ENCODE data around the gene COG3. TPM values are rescaled to one million over a fixed set of nuclear protein-coding genes. Genes with fewer than 3 reads are reported as not detected.

COG3 gene
- total and polyA plus RNA-seq, 2 donors (not counting 1 experiment from before 2014, with no cell fraction given): 24.0 to 37.5 TPM

DNA sequence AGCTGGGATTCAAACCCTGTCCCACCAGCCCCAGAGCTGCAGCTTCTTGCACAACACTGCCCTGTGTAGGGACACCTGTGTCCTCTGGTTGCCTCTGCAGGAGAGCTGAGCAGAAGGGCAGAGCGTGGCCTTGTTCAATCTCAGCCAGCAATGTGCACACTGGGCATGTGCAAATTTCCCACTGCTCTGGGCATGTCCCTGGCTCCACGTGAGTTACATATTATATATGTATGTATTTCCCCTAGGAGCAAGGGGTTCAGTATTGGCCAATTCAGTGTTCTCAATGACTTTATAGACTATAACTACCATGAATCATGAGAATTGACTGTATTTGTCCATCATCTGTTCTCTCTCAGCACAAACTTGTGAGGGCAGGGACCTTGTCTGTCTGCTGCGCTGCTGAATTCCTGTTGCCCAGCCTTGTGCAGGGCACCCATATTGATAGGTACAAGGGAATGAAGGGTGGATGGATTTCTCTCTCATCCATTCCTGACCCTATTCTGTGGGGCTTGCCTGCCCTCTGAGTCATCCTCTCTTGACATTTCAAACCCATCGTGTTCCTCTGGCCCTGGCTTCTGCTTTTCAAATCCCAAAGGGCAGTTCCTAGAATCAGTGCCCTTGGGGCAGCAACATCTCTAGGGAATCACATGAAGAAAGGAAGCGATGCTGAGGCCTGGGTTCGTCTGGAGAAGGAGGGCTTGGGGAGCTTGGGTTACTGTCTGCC, 81.1 kb downstream of the COG3 start:
- no peaks in the 10 kb centered on the region for H3K4me1 ChIP-seq (ENCODE audit: control insufficient read depth, extremely low read depth, insufficient read depth, low read length)
- no peaks in the 10 kb centered on the region for H3K9me3 ChIP-seq (ENCODE audit: control insufficient read depth, insufficient read depth, low read depth, low read length)
- no peaks in the 10 kb centered on the region for H4K20me1 ChIP-seq (ENCODE audit: control insufficient read depth, extremely low read depth, insufficient read depth, low read length)
- no peak for TF ChIP-seq EZH2 (IDR thresholded peaks at IDR 0.05; ENCODE audit: low read length, missing control alignments)
- TF ChIP-seq, protein P1, sequence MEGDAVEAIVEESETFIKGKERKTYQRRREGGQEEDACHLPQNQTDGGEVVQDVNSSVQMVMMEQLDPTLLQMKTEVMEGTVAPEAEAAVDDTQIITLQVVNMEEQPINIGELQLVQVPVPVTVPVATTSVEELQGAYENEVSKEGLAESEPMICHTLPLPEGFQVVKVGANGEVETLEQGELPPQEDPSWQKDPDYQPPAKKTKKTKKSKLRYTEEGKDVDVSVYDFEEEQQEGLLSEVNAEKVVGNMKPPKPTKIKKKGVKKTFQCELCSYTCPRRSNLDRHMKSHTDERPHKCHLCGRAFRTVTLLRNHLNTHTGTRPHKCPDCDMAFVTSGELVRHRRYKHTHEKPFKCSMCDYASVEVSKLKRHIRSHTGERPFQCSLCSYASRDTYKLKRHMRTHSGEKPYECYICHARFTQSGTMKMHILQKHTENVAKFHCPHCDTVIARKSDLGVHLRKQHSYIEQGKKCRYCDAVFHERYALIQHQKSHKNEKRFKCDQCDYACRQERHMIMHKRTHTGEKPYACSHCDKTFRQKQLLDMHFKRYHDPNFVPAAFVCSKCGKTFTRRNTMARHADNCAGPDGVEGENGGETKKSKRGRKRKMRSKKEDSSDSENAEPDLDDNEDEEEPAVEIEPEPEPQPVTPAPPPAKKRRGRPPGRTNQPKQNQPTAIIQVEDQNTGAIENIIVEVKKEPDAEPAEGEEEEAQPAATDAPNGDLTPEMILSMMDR (conservative IDR thresholded peaks at IDR 0.05 in 1 of 2, IDR thresholded peaks at IDR 0.05 in 1 of 2; ENCODE audit: low read depth in 1 of 2, low read length in 2 of 2): no peak
- no peak overlapping the region for H3K9ac ChIP-seq (ENCODE audit: insufficient read depth, low read length)
- H3K36me3 ChIP-seq (ENCODE audit: control insufficient read depth, insufficient read depth, low read length): no peaks in the 10 kb centered on the region
- H2AFZ ChIP-seq (ENCODE audit: low read length): no peak overlapping the region
- H3K27ac ChIP-seq (ENCODE audit: insufficient read depth, low read length): no peak overlapping the region
- H3K79me2 ChIP-seq (ENCODE audit: control insufficient read depth, insufficient read depth, low read length): no peaks in the 10 kb centered on the region
- H3K27me3 ChIP-seq (ENCODE audit: control insufficient read depth, insufficient read depth, low read length): peaks cover 2% of the 10 kb centered on the region
- H3K4me3 ChIP-seq (replicated peaks in 1 of 4; ENCODE audit: control extremely low read depth in 1 of 4, insufficient read depth in 1 of 4, low read depth in 3 of 4, low read length in 4 of 4): no peak overlapping the region
- no peak overlapping the region for H3K4me2 ChIP-seq (ENCODE audit: extremely low read depth, insufficient read depth, low read length)
- DNase-seq (ENCODE audit: low read depth in 2 of 2): no peak

DNA sequence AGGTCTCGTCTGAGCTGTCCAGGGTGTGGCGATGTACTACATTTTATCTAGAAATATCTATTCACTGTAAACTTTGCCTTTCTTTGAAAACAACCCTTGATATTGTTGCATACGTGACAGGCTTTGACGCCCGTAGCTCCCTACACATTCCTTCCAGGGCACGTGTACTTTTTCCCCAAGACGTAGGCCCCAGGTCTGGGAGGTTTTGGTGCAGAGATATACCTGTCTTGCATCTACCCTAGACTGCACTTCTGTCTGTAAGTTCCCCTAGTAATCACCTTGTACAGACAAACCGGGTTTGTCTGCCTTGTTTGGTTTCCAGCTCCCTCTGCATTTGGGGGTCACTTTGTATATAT, 81.6 kb downstream of the COG3 start:
- no peaks in the 10 kb centered on the region for H3K36me3 ChIP-seq (ENCODE audit: control insufficient read depth, insufficient read depth, low read length)
- H3K9ac ChIP-seq (ENCODE audit: insufficient read depth, low read length): no peak overlapping the region
- no peak overlapping the region for H3K4me3 ChIP-seq (replicated peaks in 1 of 4; ENCODE audit: control extremely low read depth in 1 of 4, insufficient read depth in 1 of 4, low read depth in 3 of 4, low read length in 4 of 4)
- no peaks in the 10 kb centered on the region for H3K9me3 ChIP-seq (ENCODE audit: control insufficient read depth, insufficient read depth, low read depth, low read length)
- H3K27ac ChIP-seq (ENCODE audit: insufficient read depth, low read length): no peak overlapping the region
- no peak for DNase-seq (ENCODE audit: low read depth in 2 of 2)
- TF ChIP-seq, protein P1 (conservative IDR thresholded peaks at IDR 0.05 in 1 of 2, IDR thresholded peaks at IDR 0.05 in 1 of 2; ENCODE audit: low read depth in 1 of 2, low read length in 2 of 2): no peak
- TF ChIP-seq EZH2 (IDR thresholded peaks at IDR 0.05; ENCODE audit: low read length, missing control alignments): no peak
- no peak overlapping the region for H3K4me2 ChIP-seq (ENCODE audit: extremely low read depth, insufficient read depth, low read length)
- no peaks in the 10 kb centered on the region for H3K79me2 ChIP-seq (ENCODE audit: control insufficient read depth, insufficient read depth, low read length)
- H4K20me1 ChIP-seq (ENCODE audit: control insufficient read depth, extremely low read depth, insufficient read depth, low read length): no peaks in the 10 kb centered on the region
- H3K4me1 ChIP-seq (ENCODE audit: control insufficient read depth, extremely low read depth, insufficient read depth, low read length): no peaks in the 10 kb centered on the region
- H2AFZ ChIP-seq (ENCODE audit: low read length): no peak overlapping the region
- H3K27me3 ChIP-seq (ENCODE audit: control insufficient read depth, insufficient read depth, low read length): peaks cover 2% of the 10 kb centered on the region

DNA sequence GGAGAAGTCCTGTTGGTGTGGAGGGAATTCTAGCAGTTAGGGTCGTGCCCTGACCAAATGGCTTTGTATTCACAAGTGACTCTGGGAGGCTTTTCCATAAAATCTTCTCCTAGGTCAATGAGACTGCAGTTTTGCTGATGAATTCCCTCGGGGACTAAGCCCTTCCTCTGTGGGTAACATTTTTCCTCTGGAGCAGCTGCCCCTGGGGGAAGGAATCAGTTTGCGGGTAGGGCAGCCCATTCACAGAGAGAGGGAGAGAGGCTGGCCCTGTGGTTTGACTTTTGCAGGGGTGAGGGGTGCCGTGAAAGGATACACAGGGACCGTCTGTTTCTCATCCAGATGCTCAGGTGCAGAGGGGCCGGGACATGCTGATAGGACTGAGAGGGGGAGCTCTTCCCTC, 83.5 kb downstream of the COG3 start:
- H3K9ac ChIP-seq (ENCODE audit: insufficient read depth, low read length): no peak overlapping the region
- no peaks in the 10 kb centered on the region for H3K79me2 ChIP-seq (ENCODE audit: control insufficient read depth, insufficient read depth, low read length)
- no peaks in the 10 kb centered on the region for H3K4me1 ChIP-seq (ENCODE audit: control insufficient read depth, extremely low read depth, insufficient read depth, low read length)
- TF ChIP-seq EZH2 (IDR thresholded peaks at IDR 0.05; ENCODE audit: low read length, missing control alignments): no peak
- TF ChIP-seq, protein P1 (conservative IDR thresholded peaks at IDR 0.05 in 1 of 2, IDR thresholded peaks at IDR 0.05 in 1 of 2; ENCODE audit: low read depth in 1 of 2, low read length in 2 of 2): no peak
- H3K4me2 ChIP-seq (ENCODE audit: extremely low read depth, insufficient read depth, low read length): no peak overlapping the region
- H3K9me3 ChIP-seq (ENCODE audit: control insufficient read depth, insufficient read depth, low read depth, low read length): no peaks in the 10 kb centered on the region
- no peak overlapping the region for H3K27ac ChIP-seq (ENCODE audit: insufficient read depth, low read length)
- no peaks in the 10 kb centered on the region for H3K36me3 ChIP-seq (ENCODE audit: control insufficient read depth, insufficient read depth, low read length)
- no peak overlapping the region for H2AFZ ChIP-seq (ENCODE audit: low read length)
- no peak for DNase-seq (ENCODE audit: low read depth in 2 of 2)
- H3K4me3 ChIP-seq (replicated peaks in 1 of 4; ENCODE audit: control extremely low read depth in 1 of 4, insufficient read depth in 1 of 4, low read depth in 3 of 4, low read length in 4 of 4): no peak overlapping the region
- H3K27me3 ChIP-seq (ENCODE audit: control insufficient read depth, insufficient read depth, low read length): peaks cover 4% of the 10 kb centered on the region
- no peaks in the 10 kb centered on the region for H4K20me1 ChIP-seq (ENCODE audit: control insufficient read depth, extremely low read depth, insufficient read depth, low read length)

All from fibroblast of lung (primary cell).